Liver (tissue), 9 donors: ENCODE measurements around the gene DSE. TPM values are rescaled to one million over a fixed set of nuclear protein-coding genes. Genes with fewer than 3 reads are reported as not detected.

Source experiments
- DNase-seq: peaks from one replicate; pipeline ENCODE4 v3.0.0-alpha.2; 2017; ENCODE audit warnings: low spot score
- H3K27ac ChIP-seq, 2 donors: one replicate each; pipeline ENCODE4 v1.7.0; 2013; ENCODE audit warnings: inconsistent platforms in 2 of 2, low read length in 2 of 2, control low read depth in 1 of 2, low read depth in 1 of 2, mild to moderate bottlenecking in 1 of 2
- H3K27me3 ChIP-seq, 4 donors: one replicate each; pipeline versions ENCODE4 v1.6.1 to v1.7.0; 2013; ENCODE audit warnings: low read length in 3 of 4, inconsistent platforms in 1 of 4, mild to moderate bottlenecking in 1 of 4, moderate library complexity in 1 of 4; ENCODE audit not compliant: control insufficient read depth in 4 of 4, insufficient read depth in 4 of 4
- H3K36me3 ChIP-seq, 4 donors: one replicate each; pipeline versions ENCODE4 v1.6.1 to v1.7.0; 2013; ENCODE audit warnings: low read length in 3 of 4, mild to moderate bottlenecking in 3 of 4, low read depth in 1 of 4, moderate library complexity in 1 of 4; ENCODE audit not compliant: control insufficient read depth in 4 of 4, insufficient read depth in 3 of 4
- H3K4me1 ChIP-seq, 4 donors: one replicate each; pipeline versions ENCODE4 v1.6.1 to v1.7.0; 2013; ENCODE audit warnings: low read length in 3 of 4, mild to moderate bottlenecking in 3 of 4, moderate library complexity in 1 of 4; ENCODE audit not compliant: control insufficient read depth in 4 of 4, insufficient read depth in 4 of 4
- H3K4me3 ChIP-seq, 3 donors: one replicate each; pipeline versions ENCODE4 v1.6.1 to v1.7.0; 2013; ENCODE audit warnings: low read length in 3 of 3, control low read depth in 1 of 3, low read depth in 1 of 3, mild to moderate bottlenecking in 1 of 3
- H3K9ac ChIP-seq, 2 donors: one replicate each; pipeline ENCODE4 v1.7.0; 2013; ENCODE audit warnings: low read length in 2 of 2, mild to moderate bottlenecking in 2 of 2, moderate library complexity in 2 of 2, control low read depth in 1 of 2, low read depth in 1 of 2
- H3K9me3 ChIP-seq, 4 donors: one replicate each; pipeline versions ENCODE4 v1.6.1 to v1.7.0; 2013; ENCODE audit warnings: low read length in 3 of 4; ENCODE audit not compliant: control insufficient read depth in 4 of 4
- ATF3 ChIP-seq: IDR thresholded peaks from 2 replicates; pipeline ENCODE4 v1.6.1; 2016; ENCODE audit warnings: antibody characterized with exemption
- CTCF ChIP-seq: fragments of 150-350 bp; IDR thresholded peaks from 2 replicates; pipeline ENCODE4 v1.5.1; 2017; ENCODE audit warnings: improper control_type of control experiment, low read depth, low read length; ENCODE audit not compliant: missing input control
- EGR1 ChIP-seq, 2 donors: IDR thresholded peaks; 2 replicates each; pipeline ENCODE4 v1.6.1; 2016 to 2018; ENCODE audit warnings: antibody characterized with exemption in 2 of 2, low read depth in 2 of 2
- FOXA1 ChIP-seq: IDR thresholded peaks from 2 replicates; pipeline ENCODE4 v1.6.1; 2016; ENCODE audit warnings: antibody characterized with exemption
- FOXA2 ChIP-seq: IDR thresholded peaks from 2 replicates; pipeline ENCODE4 v1.6.1; 2016; ENCODE audit warnings: antibody characterized with exemption
- GABPA ChIP-seq, 2 donors: IDR thresholded peaks in 1 of 2; conservative IDR thresholded peaks in 1 of 2; 2 replicates each; pipeline ENCODE4 v1.6.1; 2016; ENCODE audit warnings: antibody characterized with exemption in 2 of 2, mild to moderate bottlenecking in 1 of 2, moderate library complexity in 1 of 2
- HNF4A ChIP-seq, 2 donors: conservative IDR thresholded peaks; 2 replicates each; pipeline ENCODE4 v1.6.1; 2016; ENCODE audit warnings: antibody characterized with exemption in 2 of 2, mild to moderate bottlenecking in 2 of 2
- JUND ChIP-seq, 2 donors: IDR thresholded peaks; 2 replicates each; pipeline ENCODE4 v1.6.1; 2016; ENCODE audit warnings: antibody characterized with exemption in 2 of 2
- NR2F2 ChIP-seq: IDR thresholded peaks from 2 replicates; pipeline ENCODE4 v1.6.1; 2016; ENCODE audit warnings: antibody characterized with exemption
- RAD21 ChIP-seq, 2 donors: IDR thresholded peaks; 2 replicates each; pipeline ENCODE4 v1.6.1; 2016; ENCODE audit warnings: antibody characterized with exemption in 2 of 2, mild to moderate bottlenecking in 2 of 2
- REST ChIP-seq: IDR thresholded peaks from 2 replicates; pipeline ENCODE4 v1.6.1; 2016; ENCODE audit warnings: antibody characterized with exemption, mild to moderate bottlenecking
- RXRA ChIP-seq, 2 donors: IDR thresholded peaks; 2 replicates each; pipeline ENCODE4 v1.6.1; 2017 to 2018; ENCODE audit warnings: antibody characterized with exemption in 2 of 2, mild to moderate bottlenecking in 1 of 2
- SP1 ChIP-seq: IDR thresholded peaks from 2 replicates; pipeline ENCODE4 v1.6.1; 2018; ENCODE audit warnings: antibody characterized with exemption, mild to moderate bottlenecking
- TAF1 ChIP-seq: conservative IDR thresholded peaks from 2 replicates; pipeline ENCODE4 v1.6.1; 2016; ENCODE audit warnings: antibody characterized with exemption, mild to moderate bottlenecking
- YY1 ChIP-seq: IDR thresholded peaks from 2 replicates; pipeline ENCODE4 v1.6.1; 2016; ENCODE audit warnings: antibody characterized with exemption, mild to moderate bottlenecking
- ZBTB33 ChIP-seq: IDR thresholded peaks from 2 replicates; pipeline ENCODE4 v1.6.1; 2016; ENCODE audit warnings: antibody characterized with exemption
- WGBS: extraction: QIAGEN DNeasy Blood & Tissue Kit; methylation state at CpG from one replicate; pipeline ENCODE4 v1.1.7; 2013; 5-methylcytosine and 5-hydroxymethylcytosine counted together
- polyA plus RNA-seq, 2 donors: library from polyadenylated mRNA; stranded (reverse) in 1 of 2; unstranded in 1 of 2; fragments of 200-250 nt in 1 of 2; fragments of >200 nt in 1 of 2; fragmentation: Nextera tagmentation in 1 of 2; extraction: Ambion mirVana in 1 of 2; gene quantifications; one replicate each; pipeline versions ENCODE4 v1.2.1 to v1.2.3, GENCODE V29; 2013 to 2015
- total RNA-seq, 2 donors: library from RNA; depleted of rRNA; stranded (reverse); fragments of >200 nt; gene quantifications; one replicate each; pipeline ENCODE4 v1.2.3, GENCODE V29; 2014
- donor health status: healthy.
- donor health status: healthy.
- donor health status: healthy.
- donor health status: healthy.
- donor health status: healthy.

Gene DSE
- total and polyA plus RNA-seq, 4 donors, result 5.5 to 22.8 (median 9.6) TPM

- Histone ChIP-seq H3K9ac (no peak overlapping the region), H3K9me3 (no peaks in the 10 kb centered on the region), H3K36me3 (no peaks in the 10 kb centered on the region), H3K4me1 (peaks cover 0 to 1% (median 0%) of the 10 kb centered on the region in 4 donors), H3K27me3 (no peaks in the 10 kb centered on the region), H3K27ac (no peak overlapping the region), H3K4me3 (no peak overlapping the region)
- WGBS, result 90% methylated on average over 2 of the region's 2 CpGs
- no peak for DNase-seq
- TF ChIP-seq SP1 (no peak), NR2F2 (no peak), GABPA (IDR thresholded peaks at IDR 0.05 in 1 of 2, conservative IDR thresholded peaks at IDR 0.05 in 1 of 2) (no peak), RAD21 (IDR thresholded peaks at IDR 0.05) (no peak), REST (no peak), ZBTB33 (no peak), FOXA1 (no peak), FOXA2 (no peak), ATF3 (no peak)
Measured at GRCh38 chr6:116351101-116351500, 19.6 kb upstream of the DSE start.

- H3K4me1 ChIP-seq, result peaks cover 0 to 1% (median 0%) of the 10 kb centered on the region in 4 donors
- DNase-seq, result no peak
- no peak overlapping the region for H3K4me3 ChIP-seq
- no peaks in the 10 kb centered on the region for H3K36me3 ChIP-seq
- H3K9ac ChIP-seq, result no peak overlapping the region
- no peaks in the 10 kb centered on the region for H3K9me3 ChIP-seq
- H3K27me3 ChIP-seq, result no peaks in the 10 kb centered on the region
- H3K27ac ChIP-seq, result no peak overlapping the region
- 74% methylated on average over 3 of the region's 3 CpGs for WGBS
- TF ChIP-seq FOXA2 (no peak), REST (no peak), TAF1 (no peak), EGR1 (IDR thresholded peaks at IDR 0.05; ENCODE audit: low read depth in 2 of 2) (no peak), CTCF (no peak), ZBTB33 (no peak), HNF4A (conservative IDR thresholded peaks at IDR 0.05) (no peak), RXRA (IDR thresholded peaks at IDR 0.05) (peak; percentile 46 to 61), NR2F2 (peak; percentile 83), SP1 (peak; percentile 48), FOXA1 (no peak), GABPA (IDR thresholded peaks at IDR 0.05 in 1 of 2, conservative IDR thresholded peaks at IDR 0.05 in 1 of 2) (no peak), RAD21 (IDR thresholded peaks at IDR 0.05) (no peak), YY1 (no peak), JUND (IDR thresholded peaks at IDR 0.05) (no peak)
Measured at GRCh38 chr6:116352515-116353471, 18.0 kb upstream of the DSE start.
